B cell (primary cell): ENCODE data around the gene KLF3. TPM values are rescaled to one million over a fixed set of nuclear protein-coding genes. Genes with fewer than 3 reads are reported as not detected.

Experiments
- ATAC-seq: fragments of 200-7000 bp; cut with Tn5 transposase; one replicate; pipeline ENCODE4 v1.10.0; 2021; ENCODE audit warnings: low read depth, mild to moderate bottlenecking, moderate number of reproducible peaks, moderate library complexity
- CTCF ChIA-PET: fragments of 350-600 bp; sonication (Branson Sonifier 250); formaldehyde crosslinking; loops from one replicate; lab custom pipeline; 2021; ENCODE audit warnings: antibody characterized with exemption, inconsistent platforms; lab: Charles Lee
- POLR2A ChIA-PET: fragments of 350-600 bp; sonication (Branson Sonifier 250); formaldehyde crosslinking; loops from one replicate; lab custom pipeline; 2021; ENCODE audit warnings: antibody characterized with exemption; lab: Charles Lee
- DNase-seq: peaks from one replicate; pipeline ENCODE4 v3.0.0; 2013
- H2AFZ ChIP-seq: 2 replicates; pipeline ENCODE4 v1.6.1; 2012; ENCODE audit warnings: mild to moderate bottlenecking, low read depth, low read length; ENCODE audit not compliant: insufficient read depth, poor library complexity, severe bottlenecking
- H3K27ac ChIP-seq, 2 donors: 1 replicate in 1 of 2; 2 replicates in 1 of 2; pipeline ENCODE4 v1.5.1; 2012 to 2013; ENCODE audit warnings: low read length in 2 of 2, mild to moderate bottlenecking in 2 of 2, moderate library complexity in 1 of 2
- H3K27me3 ChIP-seq, 4 experiments: fragments of 200-600 bp in 1 of 4; sonication (generic) in 1 of 4; replicated peaks in 1 of 4; 1 replicate in 2 of 4; 2 replicates in 2 of 4; pipeline versions ENCODE4 v1.6.1 to v1.7.0; 2013 to 2016; ENCODE audit warnings: low read length in 3 of 4, mild to moderate bottlenecking in 2 of 4, mixed read lengths in 1 of 4, moderate library complexity in 1 of 4; ENCODE audit not compliant: insufficient read depth in 4 of 4, control insufficient read depth in 3 of 4; ENCODE audit errors: control extremely low read depth in 1 of 4
- H3K36me3 ChIP-seq, 2 experiments: replicated peaks in 1 of 2; 1 replicate in 1 of 2; 2 replicates in 1 of 2; pipeline versions ENCODE4 v1.6.1 to v1.7.1; 2013; ENCODE audit warnings: low read length in 1 of 2; ENCODE audit not compliant: insufficient read depth in 2 of 2, control insufficient read depth in 1 of 2; ENCODE audit errors: control extremely low read depth in 1 of 2, extremely low read depth in 1 of 2
- H3K4me1 ChIP-seq, 2 donors: fragments of 200-600 bp in 1 of 2; sonication (generic) in 1 of 2; 1 replicate in 1 of 2; 2 replicates in 1 of 2; pipeline versions ENCODE4 v1.5.1 to v1.6.1; 2013 to 2017; ENCODE audit warnings: low read length in 2 of 2; ENCODE audit not compliant: control insufficient read depth in 2 of 2, insufficient read depth in 2 of 2
- H3K4me2 ChIP-seq: replicated peaks from 2 replicates; pipeline ENCODE3; 2012; ENCODE audit warnings: mild to moderate bottlenecking, low read depth, low read length; ENCODE audit not compliant: poor library complexity, severe bottlenecking
- H3K4me3 ChIP-seq, 5 experiments: fragments of 200-600 bp in 1 of 5; sonication (generic) in 1 of 5; 1 replicate in 3 of 5; 2 replicates in 2 of 5; pipeline versions ENCODE4 v1.5.1 to v1.7.0; 2011 to 2016; ENCODE audit warnings: low read length in 4 of 5, mild to moderate bottlenecking in 4 of 5, low read depth in 2 of 5, control low read depth in 1 of 5, moderate library complexity in 1 of 5; ENCODE audit not compliant: insufficient read depth in 1 of 5; ENCODE audit errors: control extremely low read depth in 1 of 5, extremely low read depth in 1 of 5
- H3K79me2 ChIP-seq: fragments of 200-600 bp; sonication (generic); one replicate; pipeline ENCODE4 v1.6.0; 2016; ENCODE audit warnings: low read length; ENCODE audit not compliant: control insufficient read depth, insufficient read depth
- H3K9ac ChIP-seq: fragments of 200-600 bp; sonication (generic); 2 replicates; pipeline ENCODE4 v1.6.1; 2017; ENCODE audit warnings: mild to moderate bottlenecking, low read length, moderate library complexity
- H3K9me3 ChIP-seq, 3 donors: one replicate each; pipeline versions ENCODE4 v1.6.1 to v1.7.1; 2013; ENCODE audit warnings: low read length in 2 of 3; ENCODE audit not compliant: control insufficient read depth in 2 of 3, insufficient read depth in 1 of 3; ENCODE audit errors: control extremely low read depth in 1 of 3
- H4K20me1 ChIP-seq: 2 replicates; pipeline ENCODE4 v1.6.0; 2012; ENCODE audit warnings: mild to moderate bottlenecking, low read length; ENCODE audit not compliant: insufficient read depth, control insufficient read depth, poor library complexity, severe bottlenecking
- H3K27ac Mint-ChIP-seq: one replicate; pipeline ENCODE4 v1.8.0; 2021; ENCODE audit warnings: mixed read lengths
- H3K27me3 Mint-ChIP-seq: one replicate; pipeline ENCODE4 v1.8.0; 2021; ENCODE audit warnings: mixed read lengths
- H3K4me1 Mint-ChIP-seq: one replicate; pipeline ENCODE4 v1.8.0; 2021; ENCODE audit warnings: mixed read lengths
- H3K4me3 Mint-ChIP-seq: one replicate; pipeline ENCODE4 v1.8.0; 2021; ENCODE audit warnings: mixed read lengths
- H3K9me3 Mint-ChIP-seq: one replicate; pipeline ENCODE4 v1.8.0; 2022; ENCODE audit warnings: mixed read lengths; ENCODE audit not compliant: insufficient read depth
- CTCF ChIP-seq: fragments of 200-600 bp; IDR thresholded peaks from one replicate; pipeline ENCODE4 v1.8.0; 2022; ENCODE audit warnings: antibody characterized with exemption, mild to moderate bottlenecking
- EZH2 ChIP-seq: IDR thresholded peaks from 2 replicates; pipeline ENCODE4 v1.6.1; 2012; ENCODE audit warnings: borderline replicate concordance, low read depth, mild to moderate bottlenecking, moderate library complexity, low read length; ENCODE audit not compliant: insufficient read depth, poor library complexity, severe bottlenecking
- WGBS: methylation state at CpG from one replicate; pipeline ENCODE4 v1.1.5; 2013; ENCODE audit warnings: missing lambda C conversion rate; ENCODE audit not compliant: insufficient coverage; 5-methylcytosine and 5-hydroxymethylcytosine counted together
- intact Hi-C: fragments of 100-400 bp; cut with micrococcal nuclease; formaldehyde crosslinking; loops from one replicate; pipeline ENCODE4 v1.10.0; 2022
- polyA plus RNA-seq: library from polyadenylated mRNA; depleted of rRNA; stranded (reverse); fragments of >200 nt; gene quantifications from 2 replicates; pipeline ENCODE4 v1.2.3, GENCODE V29; 2012
- total RNA-seq, 2 donors: library from RNA; stranded (reverse); fragments of 120-200 nt in 1 of 2; gene quantifications; 1 replicate in 1 of 2; 2 replicates in 1 of 2; pipeline versions ENCODE4 v1.2.3 to v1.2.4, GENCODE V29; 2013 to 2022

Gene KLF3
- total and polyA plus RNA-seq, 2 donors (not counting 1 experiment from before 2014, with no cell fraction given), result 32.9 to 51.9 TPM

DNA sequence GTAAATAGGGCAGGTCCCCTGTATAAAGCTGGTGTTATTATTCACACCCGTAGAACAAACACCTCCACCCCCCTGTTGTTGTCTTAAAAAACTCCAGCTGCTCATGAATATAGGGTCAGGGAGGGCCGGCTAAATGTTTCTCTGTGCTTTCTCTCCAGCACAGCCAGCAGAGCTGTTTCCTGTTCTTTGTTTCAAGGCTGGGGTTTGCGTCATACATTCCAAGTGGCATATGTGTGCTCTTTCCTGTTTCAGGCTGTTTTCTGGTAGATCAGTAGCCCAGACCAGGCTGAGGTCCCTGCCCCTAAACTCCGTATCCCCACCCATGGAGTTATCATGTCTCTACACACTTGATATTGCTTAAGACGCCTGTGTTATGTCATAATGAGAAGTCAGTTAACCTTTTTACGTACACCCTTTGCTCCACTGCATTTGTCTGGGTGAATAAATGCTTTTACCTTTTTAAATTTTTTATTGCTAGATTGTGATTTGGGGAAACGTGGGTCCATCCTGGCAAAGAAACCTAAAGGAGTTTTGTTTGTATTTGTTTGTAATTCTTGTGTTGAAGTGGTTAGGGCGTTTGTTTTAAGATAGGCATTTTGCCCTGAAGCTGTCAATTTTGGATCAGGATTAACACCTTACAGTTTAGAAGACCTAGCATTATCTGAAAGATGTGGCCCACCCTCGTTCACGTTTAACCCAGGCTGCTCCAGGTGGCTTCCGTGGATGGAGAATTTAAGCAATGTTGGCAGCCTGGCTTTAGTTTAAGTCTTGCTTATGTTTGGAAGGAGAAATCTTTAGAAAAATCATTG, 3.3 kb downstream of the KLF3 start:
- CTCF ChIA-PET, result interaction anchor here (0.8 to 7.4 kb wide), 8 partner anchors 7 to 603 kb away, joined by 3 to 84 read pairs (median 6); no protein-coding TSS in a partner anchor
- H2AFZ ChIP-seq, result peak overlapping the region; percentile 45

More for the DNA sequence above, 3.3 kb downstream of the KLF3 start:
- H3K27ac Mint-ChIP-seq, result peak overlapping the region; percentile 95
- H4K20me1 ChIP-seq, result peaks cover 24% of the 10 kb centered on the region
- no peaks in the 10 kb centered on the region for H3K9me3 Mint-ChIP-seq
- peak overlapping the region; percentile 45 to 88 for H3K27ac ChIP-seq
- no peaks in the 10 kb centered on the region for H3K36me3 ChIP-seq
- H3K4me1 ChIP-seq, result peaks cover 67 to 71% of the 10 kb centered on the region in 2 donors
- ATAC-seq, result peak; percentile 1
- H3K79me2 ChIP-seq, result peaks cover 87% of the 10 kb centered on the region
- no peaks in the 10 kb centered on the region for H3K27me3 Mint-ChIP-seq
- no peaks in the 10 kb centered on the region for H3K27me3 ChIP-seq
- H3K4me2 ChIP-seq, result peak overlapping the region; percentile 89
- H3K4me3 ChIP-seq, result peak overlapping the region in 4 of 5 experiments; percentile 26 to 94 (median 44)
- peak; percentile 78 for DNase-seq
- POLR2A ChIA-PET, result interaction anchor here (0.6 to 1.3 kb wide), 3 partner anchors 8 to 650 kb away, joined by 3 read pairs; no protein-coding TSS in a partner anchor
- H3K9ac ChIP-seq, result peak overlapping the region; percentile 85
- H3K9me3 ChIP-seq, result no peaks in the 10 kb centered on the region
- peaks cover 69% of the 10 kb centered on the region for H3K4me1 Mint-ChIP-seq
- no peak for TF ChIP-seq EZH2
- no peak for TF ChIP-seq CTCF
- WGBS, result 15% methylated on average over 6 of the region's 11 CpGs
- peak overlapping the region; percentile 97 for H3K4me3 Mint-ChIP-seq
- intact Hi-C loops, result loop anchor here (5.0 to 10.0 kb wide), 5 partner anchors 118 to 1528 kb away; partner anchors contain the start of genes RELL1, RHOH, TLR10 and TLR6
